HFFc6 (cell line): ENCODE measurements around the gene EFEMP1. TPM values are rescaled to one million over a fixed set of nuclear protein-coding genes. Genes with fewer than 3 reads are reported as not detected.

Experiments
- DNase-seq: peaks from one replicate; pipeline ENCODE4 v3.0.0-alpha.2; 2018
- H3K27ac Mint-ChIP-seq: 2 replicates; pipeline ENCODE4 v1.8.0; 2020; ENCODE audit warnings: mild to moderate bottlenecking, mixed read lengths
- H3K27me3 Mint-ChIP-seq: 2 replicates; pipeline ENCODE4 v1.8.0; 2021; ENCODE audit warnings: mild to moderate bottlenecking, moderate library complexity, mixed read lengths; ENCODE audit not compliant: insufficient read depth
- H3K36me3 Mint-ChIP-seq: 2 replicates; pipeline ENCODE4 v1.8.0; 2021; ENCODE audit warnings: low read depth, mixed read lengths
- H3K4me1 Mint-ChIP-seq: 2 replicates; pipeline ENCODE4 v1.8.0; 2020; ENCODE audit warnings: low read depth, mixed read lengths
- H3K4me3 Mint-ChIP-seq: 2 replicates; pipeline ENCODE4 v1.8.0; 2020; ENCODE audit warnings: mild to moderate bottlenecking, moderate library complexity, mixed read lengths
- H3K9me3 Mint-ChIP-seq: 2 replicates; pipeline ENCODE4 v1.8.0; 2020; ENCODE audit warnings: mild to moderate bottlenecking, mixed read lengths
- total RNA-seq, 6 experiments: library from RNA; stranded (reverse); fragmentation: NEBNext Ultra II Directional; extraction: Animal tissue kit (Norgen Biotek cat#: 25700); gene quantifications; 2 replicates in 1 of 6; 3 replicates in 5 of 6; pipeline ENCODE4 v1.2.3, GENCODE V29; 2021
- TF ChIP-seq, protein P1 (sequence below): fragments of 200-600 bp; sonication (generic); IDR thresholded peaks from 2 replicates; pipeline ENCODE4 v1.5.0; 2021; ENCODE audit warnings: antibody characterized with exemption, mild to moderate bottlenecking

The EFEMP1 gene
- total RNA-seq, 6 experiments from 2014 or later = 42.1 to 63.5 (median 51.9) TPM

DNA sequence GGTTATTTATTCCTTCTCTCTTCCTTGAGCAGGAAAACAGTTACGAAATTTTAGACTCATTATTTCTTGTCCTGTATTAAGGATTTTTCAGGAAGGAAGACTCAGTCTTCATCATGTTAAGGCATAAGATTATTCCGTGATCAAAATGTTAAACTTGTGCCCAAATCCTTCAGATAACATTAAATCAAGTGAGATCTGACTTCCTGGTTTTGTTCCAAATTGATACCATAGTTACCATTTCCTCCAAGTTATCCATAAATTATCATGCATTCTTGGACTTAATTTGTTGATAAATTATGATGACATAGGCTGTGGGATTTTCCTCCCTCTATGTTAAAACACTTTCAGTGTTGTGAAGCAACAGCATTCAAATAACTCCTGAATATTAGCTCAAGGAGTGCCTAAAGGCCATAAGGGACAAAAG is 31.9 kb downstream of the EFEMP1 start:
- DNase-seq = no peak
- TF ChIP-seq, protein P1, sequence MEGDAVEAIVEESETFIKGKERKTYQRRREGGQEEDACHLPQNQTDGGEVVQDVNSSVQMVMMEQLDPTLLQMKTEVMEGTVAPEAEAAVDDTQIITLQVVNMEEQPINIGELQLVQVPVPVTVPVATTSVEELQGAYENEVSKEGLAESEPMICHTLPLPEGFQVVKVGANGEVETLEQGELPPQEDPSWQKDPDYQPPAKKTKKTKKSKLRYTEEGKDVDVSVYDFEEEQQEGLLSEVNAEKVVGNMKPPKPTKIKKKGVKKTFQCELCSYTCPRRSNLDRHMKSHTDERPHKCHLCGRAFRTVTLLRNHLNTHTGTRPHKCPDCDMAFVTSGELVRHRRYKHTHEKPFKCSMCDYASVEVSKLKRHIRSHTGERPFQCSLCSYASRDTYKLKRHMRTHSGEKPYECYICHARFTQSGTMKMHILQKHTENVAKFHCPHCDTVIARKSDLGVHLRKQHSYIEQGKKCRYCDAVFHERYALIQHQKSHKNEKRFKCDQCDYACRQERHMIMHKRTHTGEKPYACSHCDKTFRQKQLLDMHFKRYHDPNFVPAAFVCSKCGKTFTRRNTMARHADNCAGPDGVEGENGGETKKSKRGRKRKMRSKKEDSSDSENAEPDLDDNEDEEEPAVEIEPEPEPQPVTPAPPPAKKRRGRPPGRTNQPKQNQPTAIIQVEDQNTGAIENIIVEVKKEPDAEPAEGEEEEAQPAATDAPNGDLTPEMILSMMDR = no peak
- Mint-ChIP-seq H3K27me3 (no peaks in the 10 kb centered on the region), H3K4me1 (peaks cover 47% of the 10 kb centered on the region), H3K4me3 (no peak overlapping the region), H3K9me3 (no peaks in the 10 kb centered on the region), H3K27ac (no peak overlapping the region), H3K36me3 (peaks cover 9% of the 10 kb centered on the region)

DNA sequence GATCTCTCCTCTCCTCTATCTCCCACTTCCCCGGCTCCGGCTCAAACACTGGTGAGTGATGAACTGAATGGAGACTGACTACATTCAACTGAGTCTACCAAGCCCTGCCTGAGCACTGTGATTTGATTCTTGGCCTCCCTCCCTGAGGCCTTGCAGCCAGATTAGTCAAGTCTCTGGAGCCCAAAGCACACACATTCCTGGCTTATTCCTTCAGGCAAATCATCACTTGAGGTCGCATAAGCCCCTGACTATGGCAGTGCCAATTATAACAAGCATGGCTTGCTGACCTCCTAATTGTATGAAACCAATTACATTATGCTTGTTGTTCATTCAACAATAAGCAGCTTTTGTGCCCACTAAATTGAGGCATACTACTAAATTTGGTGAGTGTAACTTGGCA is 34.6 kb downstream of the EFEMP1 start:
- Mint-ChIP-seq H3K9me3 (no peaks in the 10 kb centered on the region), H3K4me3 (peak overlapping the region; percentile 76), H3K27me3 (no peaks in the 10 kb centered on the region), H3K27ac (peak overlapping the region; percentile 95), H3K36me3 (peaks cover 9% of the 10 kb centered on the region), H3K4me1 (peaks cover 74% of the 10 kb centered on the region)
- DNase-seq = peak; percentile 8
- TF ChIP-seq, protein P1 = no peak

DNA sequence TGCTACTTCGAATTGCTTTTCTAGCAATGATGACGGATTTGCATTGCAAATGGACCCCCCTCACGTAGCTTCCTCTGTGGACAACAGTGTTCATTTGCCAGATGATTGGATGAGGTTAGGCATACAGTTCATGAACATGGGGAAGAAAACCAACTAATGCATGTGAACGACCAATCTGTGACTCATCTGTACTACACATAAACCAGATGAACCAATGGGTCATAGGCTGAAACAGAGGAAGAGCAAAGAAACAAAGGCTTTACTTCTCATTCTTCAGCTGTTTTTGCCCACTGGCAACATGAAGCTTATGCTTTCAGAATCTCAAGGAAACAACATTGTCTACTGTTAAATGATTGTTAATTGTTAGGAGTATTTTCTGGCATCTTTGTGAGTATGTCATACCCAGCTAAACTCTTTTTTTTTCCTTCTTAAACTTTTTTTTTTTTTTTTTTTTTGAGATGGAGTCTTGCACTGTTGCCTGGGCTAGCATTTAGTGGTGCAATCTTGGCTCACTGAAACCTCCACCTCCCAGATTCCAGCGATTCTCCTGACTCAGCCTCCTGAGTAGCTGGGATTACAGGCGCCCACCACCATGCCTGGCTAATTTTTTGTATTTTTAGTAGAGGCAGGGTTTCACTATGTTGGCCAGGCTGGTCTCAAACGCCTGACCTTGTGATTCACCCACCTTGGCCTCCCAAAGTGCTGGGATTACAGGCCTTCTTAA is 35.5 kb downstream of the EFEMP1 start:
- Mint-ChIP-seq H3K27ac (peak overlapping the region; percentile 95), H3K4me1 (peaks cover 83% of the 10 kb centered on the region), H3K36me3 (peaks cover 4% of the 10 kb centered on the region), H3K4me3 (peak overlapping the region; percentile 43), H3K9me3 (no peaks in the 10 kb centered on the region), H3K27me3 (no peaks in the 10 kb centered on the region)
- peak; percentile 75 for DNase-seq
- TF ChIP-seq, protein P1 = no peak

DNA sequence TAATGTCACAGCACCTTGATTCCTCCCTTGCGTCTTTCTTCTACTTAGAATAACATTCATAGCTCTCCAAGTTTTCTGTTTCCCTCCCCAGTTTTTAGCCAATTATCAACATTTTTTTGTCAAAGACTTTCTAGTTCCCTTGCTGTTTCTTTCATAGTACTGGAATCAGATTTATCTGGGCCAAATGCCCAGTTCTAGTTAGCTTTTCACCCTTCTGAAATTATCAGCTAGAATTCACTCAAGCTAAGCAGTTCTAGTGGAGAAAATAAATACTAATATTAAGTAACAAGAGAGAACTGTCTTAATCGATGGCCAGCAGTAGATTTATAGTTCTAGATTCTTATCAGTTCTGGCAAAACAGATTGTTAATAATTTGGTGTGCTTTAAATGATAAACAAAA is 36.2 kb downstream of the EFEMP1 start:
- Mint-ChIP-seq H3K9me3 (no peaks in the 10 kb centered on the region), H3K27me3 (no peaks in the 10 kb centered on the region), H3K4me1 (peaks cover 87% of the 10 kb centered on the region), H3K4me3 (no peak overlapping the region), H3K36me3 (peaks cover 4% of the 10 kb centered on the region), H3K27ac (peak overlapping the region; percentile 95)
- DNase-seq = peak; percentile 28
- TF ChIP-seq, protein P1 = no peak

DNA sequence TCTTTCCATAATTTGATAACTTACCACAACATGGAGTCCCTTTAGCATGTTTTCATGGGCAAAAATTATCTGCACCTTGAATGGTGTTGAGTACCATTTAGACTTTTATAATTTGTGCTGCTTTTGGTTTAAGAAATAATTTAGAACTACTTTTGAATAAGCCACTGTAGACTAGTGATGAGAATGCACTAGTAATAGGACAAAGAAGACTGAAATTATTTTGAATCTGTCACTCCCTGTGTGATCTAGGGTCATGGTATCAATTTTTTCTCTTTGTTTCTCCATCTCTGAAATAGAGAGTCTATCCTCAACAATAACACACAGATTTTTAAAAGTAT is 37.7 kb downstream of the EFEMP1 start:
- Mint-ChIP-seq H3K27ac (peak overlapping the region; percentile 98), H3K27me3 (no peaks in the 10 kb centered on the region)

More for the DNA sequence above, 37.7 kb downstream of the EFEMP1 start:
- no peaks in the 10 kb centered on the region for H3K9me3 Mint-ChIP-seq
- H3K36me3 Mint-ChIP-seq = peaks cover 4% of the 10 kb centered on the region
- H3K4me1 Mint-ChIP-seq = peaks cover 75% of the 10 kb centered on the region
- TF ChIP-seq, protein P1 = no peak
- H3K4me3 Mint-ChIP-seq = no peak overlapping the region
- DNase-seq = no peak
